ENCODE data around the gene PRSS2. TPM values are rescaled to one million over a fixed set of nuclear protein-coding genes. Genes with fewer than 3 reads are reported as not detected.
"Not testable (repeated sequence)": the region's sequence is repeated elsewhere in the genome, so short reads cannot be mapped to it uniquely, and the experiment has no call there.

PRSS2 gene
- total RNA-seq, 1 donor from 2014 or later: not detected

GRCh38 chr7:142749218-142749993 is 21.4 kb upstream of the PRSS2 start, which contains the start of gene PRSS1:
TSS of gene PRSS1 (plus strand) at chr7:142749472. CDS start at chr7:142749485, 13 bp downstream.
- TF ChIP-seq CTCF (IDR thresholded peaks at IDR 0.05; ENCODE audit: insufficient read depth, low read length, severe bottlenecking): no peak
- DNase-seq (ENCODE audit: low read depth) (peak; percentile 14), FAIRE-seq (no peak)

GRCh38 chr7:142750321-142750938 is 20.3 kb upstream of the PRSS2 start:
- Histone ChIP-seq H3K4me3 (ENCODE audit: low read depth, low read length) (no peak overlapping the region), H3K27me3 (ENCODE audit: control insufficient read depth, insufficient read depth, low read length) (peaks cover 1% of the 10 kb centered on the region), H3K36me3 (ENCODE audit: control insufficient read depth, insufficient read depth, low read length) (no peaks in the 10 kb centered on the region)
- no peak for TF ChIP-seq CTCF (IDR thresholded peaks at IDR 0.05; ENCODE audit: insufficient read depth, low read length, severe bottlenecking)
- FAIRE-seq (no peak), DNase-seq (ENCODE audit: low read depth) (no peak)

More at GRCh38 chr7:142749218-142749993, 21.4 kb upstream of the PRSS2 start, which contains the start of gene PRSS1:
- H3K36me3 ChIP-seq (ENCODE audit: control insufficient read depth, insufficient read depth, low read length): no peaks in the 10 kb centered on the region
- H3K27me3 ChIP-seq (ENCODE audit: control insufficient read depth, insufficient read depth, low read length): peaks cover 1% of the 10 kb centered on the region
- no peak within 1 kb of the TSS for H3K4me3 ChIP-seq (ENCODE audit: low read depth, low read length)

DNA sequence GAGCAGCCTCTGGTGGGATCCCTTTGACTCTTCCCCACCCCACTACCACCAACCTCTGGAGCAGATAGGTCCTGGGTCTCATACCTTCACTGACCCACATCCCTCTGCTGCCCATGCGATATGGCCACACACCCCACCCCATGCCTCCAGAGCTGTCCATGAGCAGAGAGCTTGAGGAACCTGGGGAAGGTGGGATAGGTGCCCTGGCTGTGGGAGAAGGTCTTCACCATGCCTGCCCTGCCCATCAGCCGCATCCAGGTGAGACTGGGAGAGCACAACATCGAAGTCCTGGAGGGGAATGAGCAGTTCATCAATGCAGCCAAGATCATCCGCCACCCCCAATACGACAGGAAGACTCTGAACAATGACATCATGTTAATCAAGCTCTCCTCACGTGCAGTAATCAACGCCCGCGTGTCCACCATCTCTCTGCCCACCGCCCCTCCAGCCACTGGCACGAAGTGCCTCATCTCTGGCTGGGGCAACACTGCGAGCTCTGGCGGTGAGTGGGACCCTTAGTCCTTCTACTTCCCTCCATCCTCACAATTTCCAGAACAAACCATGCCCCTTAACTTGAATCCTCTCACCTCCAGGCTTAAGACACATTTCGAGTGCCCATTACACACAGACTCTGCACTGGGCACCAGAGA is 19.1 kb upstream of the PRSS2 start:
- not testable (repeated sequence) for FAIRE-seq; H3K36me3 ChIP-seq (ENCODE audit: control insufficient read depth, insufficient read depth, low read length); DNase-seq (ENCODE audit: low read depth)

GRCh38 chr7:142752376-142753225 is 18.2 kb upstream of the PRSS2 start:
- no peak for DNase-seq (ENCODE audit: low read depth)
- Histone ChIP-seq H3K36me3 (ENCODE audit: control insufficient read depth, insufficient read depth, low read length) (no peaks in the 10 kb centered on the region), H3K27me3 (ENCODE audit: control insufficient read depth, insufficient read depth, low read length) (peaks cover 1% of the 10 kb centered on the region), H3K4me3 (ENCODE audit: low read depth, low read length) (no peak overlapping the region)
- TF ChIP-seq CTCF (IDR thresholded peaks at IDR 0.05; ENCODE audit: insufficient read depth, low read length, severe bottlenecking): no peak
- FAIRE-seq: no peak

More for the DNA sequence above, 19.1 kb upstream of the PRSS2 start:
- not testable (repeated sequence) for H3K4me3 ChIP-seq (ENCODE audit: low read depth, low read length); H3K27me3 ChIP-seq (ENCODE audit: control insufficient read depth, insufficient read depth, low read length)

DNA sequence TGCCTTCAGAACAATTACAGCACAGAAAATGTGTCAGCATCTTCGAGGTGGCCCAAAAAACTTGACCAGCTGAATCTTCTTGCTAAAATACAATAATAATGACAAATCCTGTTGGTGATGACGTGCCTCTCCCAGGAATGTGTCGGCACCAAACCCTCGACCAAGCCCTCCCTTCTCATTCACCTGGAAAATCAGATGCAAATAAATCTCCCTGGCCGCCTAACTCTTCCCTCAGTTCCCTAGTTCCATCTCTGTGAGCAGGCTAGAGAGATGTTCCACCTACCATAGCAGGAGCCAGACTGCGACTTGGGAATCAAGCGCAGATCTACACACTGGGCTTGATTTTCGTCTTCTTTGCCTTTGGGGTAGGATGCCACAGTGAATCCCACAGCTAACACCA is 17.4 kb upstream of the PRSS2 start:
- no peak for TF ChIP-seq CTCF (IDR thresholded peaks at IDR 0.05; ENCODE audit: insufficient read depth, low read length, severe bottlenecking)
- DNase-seq (ENCODE audit: low read depth) (no peak), FAIRE-seq (no peak)
- Histone ChIP-seq H3K36me3 (ENCODE audit: control insufficient read depth, insufficient read depth, low read length) (no peaks in the 10 kb centered on the region), H3K27me3 (ENCODE audit: control insufficient read depth, insufficient read depth, low read length) (peaks cover 1% of the 10 kb centered on the region), H3K4me3 (ENCODE audit: low read depth, low read length) (no peak overlapping the region)

- H3K36me3 ChIP-seq (ENCODE audit: control insufficient read depth, insufficient read depth, low read length); H3K4me3 ChIP-seq (ENCODE audit: low read depth, low read length); H3K27me3 ChIP-seq (ENCODE audit: control insufficient read depth, insufficient read depth, low read length); DNase-seq (ENCODE audit: low read depth): not testable (repeated sequence)
- FAIRE-seq: peak; percentile 81
Observed at GRCh38 chr7:142753925-142754491, 16.8 kb upstream of the PRSS2 start.

Measured in bronchial epithelial cell (primary cell).